Activated T-helper 2 cell treated with anti-CD3 and anti-CD28 coated beads, Interferon-gamma antibody, Interleukin-2, Interleukin-4, amounts not matched to agents 10 μg/mL and 5 μg/mL and 100 μg/mL, durations not matched to agents 14 hours and 24 hours and 36 hours (primary cell): Measurements from ENCODE around the gene HES3. TPM values are rescaled to one million over a fixed set of nuclear protein-coding genes. Genes with fewer than 3 reads are reported as not detected.
A peak's percentile ranks its signal among the peaks of the same experiment; 100 is the strongest.

Experiments
- DNase-seq: peaks from one replicate; pipeline ENCODE4 v3.0.0; 2021; ENCODE audit warnings: low spot score
- H3K27ac Mint-ChIP-seq: one replicate; pipeline ENCODE4 v1.8.0; 2021; ENCODE audit warnings: mixed read lengths
- H3K27me3 Mint-ChIP-seq: one replicate; pipeline ENCODE4 v1.8.0; 2021; ENCODE audit warnings: low read depth, mixed read lengths
- H3K36me3 Mint-ChIP-seq: one replicate; pipeline ENCODE4 v1.8.0; 2021; ENCODE audit warnings: low read depth, mixed read lengths
- H3K4me1 Mint-ChIP-seq: one replicate; pipeline ENCODE4 v1.8.0; 2021; ENCODE audit warnings: low read depth, mixed read lengths
- H3K4me3 Mint-ChIP-seq: one replicate; pipeline ENCODE4 v1.8.0; 2021; ENCODE audit warnings: low read depth, mild to moderate bottlenecking, moderate library complexity, mixed read lengths
- H3K9me3 Mint-ChIP-seq: one replicate; pipeline ENCODE4 v1.8.0; 2021; ENCODE audit warnings: mixed read lengths
- intact Hi-C: fragments of 100-400 bp; cut with micrococcal nuclease; formaldehyde crosslinking; loops from one replicate; pipeline ENCODE4 v1.15.1; 2023
- total RNA-seq: library from RNA; stranded (reverse); gene quantifications from 2 replicates; pipeline ENCODE4 v1.2.3, GENCODE V29; 2022

The HES3 gene
- total RNA-seq, 1 donor from 2014 or later: not detected

GRCh38 chr1:6252374-6252710 is 8.4 kb downstream of the HES3 start:
- H3K36me3 Mint-ChIP-seq: no peaks in the 10 kb centered on the region
- H3K4me3 Mint-ChIP-seq: no peak overlapping the region
- peaks cover 30% of the 10 kb centered on the region for H3K27me3 Mint-ChIP-seq
- DNase-seq: no peak
- no peaks in the 10 kb centered on the region for H3K4me1 Mint-ChIP-seq
- H3K9me3 Mint-ChIP-seq: no peaks in the 10 kb centered on the region
- H3K27ac Mint-ChIP-seq: no peak overlapping the region
- intact Hi-C loops: no loop called here

GRCh38 chr1:6253380-6253779 is 9.4 kb downstream of the HES3 start:
- intact Hi-C loops: no loop called here
- no peak overlapping the region for H3K27ac Mint-ChIP-seq
- no peak for DNase-seq
- no peaks in the 10 kb centered on the region for H3K36me3 Mint-ChIP-seq
- no peaks in the 10 kb centered on the region for H3K4me1 Mint-ChIP-seq
- H3K27me3 Mint-ChIP-seq: peaks cover 21% of the 10 kb centered on the region
- no peaks in the 10 kb centered on the region for H3K9me3 Mint-ChIP-seq
- H3K4me3 Mint-ChIP-seq: no peak overlapping the region

DNA sequence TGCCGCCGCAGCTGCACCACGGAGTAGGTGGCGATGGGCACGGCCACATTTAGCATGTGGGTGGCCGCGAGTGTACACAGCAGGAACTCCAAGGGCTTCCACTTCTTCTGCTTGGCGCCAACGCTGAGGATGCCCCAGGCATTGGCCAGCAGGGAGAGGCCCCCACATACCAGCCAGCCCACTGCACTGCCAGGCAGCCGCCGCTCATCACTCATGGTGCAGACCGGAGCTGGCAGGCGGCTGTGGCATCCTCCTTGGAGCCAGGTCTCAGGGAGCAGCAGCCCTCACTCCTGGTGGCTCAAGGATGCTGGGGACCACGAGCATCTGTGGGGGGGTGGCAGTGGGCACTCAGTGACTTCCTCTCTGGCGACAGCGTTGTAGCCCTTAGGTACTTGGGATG is 10.7 kb downstream of the HES3 start:
- Mint-ChIP-seq H3K9me3 (no peaks in the 10 kb centered on the region), H3K4me3 (no peak overlapping the region), H3K4me1 (no peaks in the 10 kb centered on the region), H3K27ac (no peak overlapping the region), H3K36me3 (no peaks in the 10 kb centered on the region), H3K27me3 (peaks cover 28% of the 10 kb centered on the region)
- intact Hi-C loops: no loop called here
- no peak for DNase-seq

DNA sequence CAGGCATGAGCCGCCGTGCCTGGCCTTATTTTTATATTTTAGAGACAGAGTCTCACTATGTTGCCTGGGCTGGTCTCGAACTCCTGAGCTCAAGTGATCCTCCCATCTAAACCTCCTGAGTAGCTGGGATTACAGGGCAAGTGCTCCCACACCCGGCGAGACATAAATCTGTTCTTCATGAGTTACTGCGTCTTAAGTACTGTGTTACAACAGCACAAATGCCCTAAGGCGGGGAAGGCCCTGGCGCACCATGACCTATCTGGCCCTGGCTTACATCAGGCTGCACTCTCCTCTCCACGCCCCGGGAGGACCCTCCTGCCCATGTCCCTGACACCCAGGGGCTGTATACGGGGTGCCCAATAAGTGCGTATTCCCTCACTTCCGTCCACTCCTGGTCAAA is 12.7 kb downstream of the HES3 start:
- Mint-ChIP-seq H3K27me3 (peaks cover 19% of the 10 kb centered on the region), H3K4me3 (no peak overlapping the region), H3K4me1 (peaks cover 2% of the 10 kb centered on the region), H3K9me3 (no peaks in the 10 kb centered on the region), H3K27ac (no peak overlapping the region), H3K36me3 (no peaks in the 10 kb centered on the region)
- no peak for DNase-seq
- intact Hi-C loops: no loop called here

- Mint-ChIP-seq H3K36me3 (no peaks in the 10 kb centered on the region), H3K4me3 (no peak overlapping the region), H3K4me1 (peaks cover 2% of the 10 kb centered on the region), H3K27me3 (peaks cover 20% of the 10 kb centered on the region), H3K27ac (no peak overlapping the region), H3K9me3 (no peaks in the 10 kb centered on the region)
- DNase-seq: no peak
- intact Hi-C loops: no loop called here
Observed at GRCh38 chr1:6257541-6258069, 13.6 kb downstream of the HES3 start.

DNA sequence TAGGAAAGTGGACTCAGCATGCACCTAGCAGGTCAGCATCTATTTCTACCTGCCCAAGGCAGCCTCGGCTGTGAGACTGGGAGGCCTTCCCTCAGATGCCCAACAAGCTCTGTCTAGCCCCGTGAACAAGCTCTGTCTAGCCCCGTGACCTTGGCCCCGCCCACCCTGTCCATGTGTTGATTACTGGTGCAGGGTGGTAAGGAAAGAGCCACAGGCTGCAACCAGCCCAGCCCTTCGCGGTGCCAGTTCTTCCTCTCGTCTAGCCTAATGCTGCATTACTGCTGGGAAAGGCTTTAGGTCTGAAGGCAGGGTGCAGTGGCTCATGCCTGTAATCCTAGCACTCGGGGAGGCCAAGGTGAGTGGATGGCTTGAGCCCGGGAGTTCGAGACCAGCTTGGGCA is 14.7 kb downstream of the HES3 start:
- Mint-ChIP-seq H3K36me3 (no peaks in the 10 kb centered on the region), H3K27me3 (peaks cover 20% of the 10 kb centered on the region), H3K27ac (no peak overlapping the region), H3K9me3 (no peaks in the 10 kb centered on the region), H3K4me1 (peaks cover 2% of the 10 kb centered on the region), H3K4me3 (no peak overlapping the region)
- intact Hi-C loops: no loop called here
- no peak for DNase-seq

DNA sequence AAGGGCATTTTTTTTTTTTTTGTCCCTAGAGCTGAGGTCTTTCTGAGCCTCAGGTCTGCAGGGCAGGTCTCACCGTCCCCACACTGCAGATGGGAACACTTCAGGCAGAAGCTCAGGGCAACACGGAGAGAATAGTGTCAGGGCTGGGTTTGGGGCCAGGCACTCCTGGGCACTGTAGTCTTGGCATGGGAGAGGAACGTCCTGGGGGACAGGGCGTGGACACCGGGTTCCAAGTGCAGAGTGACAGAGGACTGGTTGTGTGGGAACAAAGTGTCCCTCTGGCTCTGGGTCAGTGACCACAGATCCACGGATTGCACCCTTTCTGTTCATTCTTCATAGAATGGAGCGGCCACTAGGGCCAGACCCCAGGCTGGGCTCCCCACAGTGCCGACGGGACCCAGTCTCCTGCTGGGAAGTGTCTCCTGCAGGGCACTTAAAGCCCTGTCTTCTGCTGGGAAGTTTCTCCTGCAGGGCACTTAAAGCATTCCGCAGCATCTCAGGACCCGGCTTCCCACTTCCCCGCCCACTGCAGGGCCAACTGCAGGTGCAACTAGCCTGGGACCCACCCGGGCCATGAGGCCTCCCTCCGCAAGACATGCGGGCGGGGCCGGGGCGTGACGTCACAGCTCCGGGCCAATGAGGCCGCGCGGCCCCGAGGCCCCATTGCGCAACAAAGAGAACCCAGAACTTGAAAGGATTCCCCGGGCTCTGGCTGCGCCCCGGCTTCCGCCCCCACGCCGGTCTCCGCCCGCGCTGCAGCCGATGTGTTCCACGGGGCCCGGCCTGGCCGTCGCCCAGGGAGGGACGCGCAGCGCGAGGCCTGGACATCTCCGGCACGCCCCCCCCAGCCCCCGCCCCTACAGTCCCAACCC is 15.7 kb downstream of the HES3 start:
- intact Hi-C loops: no loop called here

DNA sequence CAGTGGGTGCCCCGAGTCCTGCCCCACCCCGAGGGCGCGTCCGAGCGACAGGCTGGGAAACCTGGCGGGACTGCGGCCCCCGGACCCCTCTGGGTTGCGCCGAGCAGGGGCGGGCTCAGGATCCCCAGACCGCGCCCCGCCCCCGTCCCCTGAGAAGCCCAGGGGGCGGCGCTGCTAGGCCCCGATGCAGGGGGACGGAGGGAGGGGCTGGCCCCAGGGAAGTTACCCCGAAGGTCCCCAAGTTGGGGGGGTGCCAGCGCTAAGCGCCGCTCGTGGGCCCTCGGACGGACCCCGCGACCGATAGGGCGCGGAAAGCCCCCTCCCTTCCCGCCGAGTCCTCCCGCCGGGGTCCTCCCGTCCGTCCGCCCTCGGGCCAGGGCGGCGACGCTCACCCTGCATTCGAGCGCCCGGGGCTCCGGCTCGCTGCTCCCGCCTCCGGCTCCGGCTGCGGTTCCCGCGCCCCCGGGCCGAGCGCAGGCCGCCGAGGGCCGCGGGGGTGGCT is 16.5 kb downstream of the HES3 start:
- no peaks in the 10 kb centered on the region for H3K9me3 Mint-ChIP-seq
- H3K27ac Mint-ChIP-seq: no peak overlapping the region
- H3K36me3 Mint-ChIP-seq: no peaks in the 10 kb centered on the region
- DNase-seq: no peak
- intact Hi-C loops: no loop called here
- no peak overlapping the region for H3K4me3 Mint-ChIP-seq
- peaks cover 19% of the 10 kb centered on the region for H3K27me3 Mint-ChIP-seq
- H3K4me1 Mint-ChIP-seq: peaks cover 2% of the 10 kb centered on the region

More for the DNA sequence above, 15.7 kb downstream of the HES3 start:
- Mint-ChIP-seq H3K4me3 (peak overlapping the region; percentile 62), H3K27me3 (peaks cover 19% of the 10 kb centered on the region), H3K36me3 (no peaks in the 10 kb centered on the region), H3K9me3 (no peaks in the 10 kb centered on the region), H3K4me1 (peaks cover 2% of the 10 kb centered on the region), H3K27ac (no peak overlapping the region)
- peak; percentile 74 for DNase-seq

DNA sequence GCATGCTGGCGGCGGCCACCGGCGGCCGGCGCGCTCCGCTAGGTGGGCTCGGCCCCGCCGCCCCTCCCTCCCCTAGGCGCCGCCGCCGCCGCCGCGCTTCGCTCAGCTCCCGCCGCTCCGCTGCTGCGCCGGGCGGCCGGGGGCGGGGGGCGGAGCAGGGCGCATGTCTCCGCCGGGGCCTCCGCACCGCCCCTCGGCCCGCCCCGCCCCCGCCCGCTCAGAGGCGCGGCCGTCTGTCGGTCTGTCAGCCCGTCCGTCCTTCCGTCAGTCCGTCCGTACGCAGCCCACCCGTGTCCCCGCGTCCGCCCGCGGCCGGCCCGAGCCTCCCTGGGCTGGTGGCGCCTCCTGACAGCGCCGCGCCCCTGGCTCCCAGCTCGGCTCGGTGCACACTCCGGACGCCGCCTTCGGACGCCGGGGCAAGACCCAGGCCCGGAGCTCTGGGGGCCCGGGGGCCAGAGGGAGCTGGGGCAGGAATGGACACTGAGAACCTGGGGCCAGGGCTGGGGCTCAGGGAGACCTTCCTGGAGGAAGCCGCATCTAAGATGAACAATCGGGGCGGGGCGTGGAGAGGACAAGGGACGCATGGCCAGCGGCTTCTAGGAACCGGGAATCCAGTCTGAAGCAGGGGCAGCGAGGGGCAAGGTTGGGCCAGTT is 17.1 kb downstream of the HES3 start, which contains the start of gene GPR153:
Gene GPR153, minus strand, starts transcription at position 138 of the 654 bp plus-strand sequence. CDS start 6,193 bp downstream, outside the sequence.
- intact Hi-C loops: no loop called here
- H3K4me1 Mint-ChIP-seq: peaks cover 2% of the 10 kb centered on the region
- H3K4me3 Mint-ChIP-seq: peak within 1 kb of the TSS; percentile 54
- no peaks in the 10 kb centered on the region for H3K9me3 Mint-ChIP-seq
- no peak within 1 kb of the TSS for H3K27ac Mint-ChIP-seq
- peak; percentile 35 for DNase-seq
- no peaks in the 10 kb centered on the region for H3K36me3 Mint-ChIP-seq
- peaks cover 19% of the 10 kb centered on the region for H3K27me3 Mint-ChIP-seq

DNA sequence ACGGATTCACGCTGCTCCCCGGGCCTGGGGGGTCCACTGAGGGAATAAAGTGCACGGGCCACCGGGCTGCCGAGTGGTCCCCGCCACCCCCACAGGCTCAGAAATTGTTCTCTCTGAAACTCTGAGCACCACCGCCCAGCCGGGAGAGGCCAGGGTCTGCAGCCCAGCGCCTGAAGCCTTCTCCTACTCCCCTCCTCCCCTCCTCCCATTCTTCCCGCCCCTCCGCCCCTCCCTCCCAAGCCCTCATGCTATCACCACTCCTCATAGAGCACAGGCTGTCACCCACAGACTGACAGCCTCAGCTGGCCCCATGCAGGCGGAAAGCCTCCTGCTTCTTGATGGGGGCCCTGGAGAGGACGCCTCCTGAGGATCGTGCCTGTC is 17.6 kb downstream of the HES3 start:
- DNase-seq: no peak
- Mint-ChIP-seq H3K4me3 (peak overlapping the region; percentile 54), H3K27ac (no peak overlapping the region), H3K27me3 (peaks cover 19% of the 10 kb centered on the region), H3K36me3 (no peaks in the 10 kb centered on the region), H3K9me3 (no peaks in the 10 kb centered on the region), H3K4me1 (peaks cover 2% of the 10 kb centered on the region)
- intact Hi-C loops: no loop called here

DNA sequence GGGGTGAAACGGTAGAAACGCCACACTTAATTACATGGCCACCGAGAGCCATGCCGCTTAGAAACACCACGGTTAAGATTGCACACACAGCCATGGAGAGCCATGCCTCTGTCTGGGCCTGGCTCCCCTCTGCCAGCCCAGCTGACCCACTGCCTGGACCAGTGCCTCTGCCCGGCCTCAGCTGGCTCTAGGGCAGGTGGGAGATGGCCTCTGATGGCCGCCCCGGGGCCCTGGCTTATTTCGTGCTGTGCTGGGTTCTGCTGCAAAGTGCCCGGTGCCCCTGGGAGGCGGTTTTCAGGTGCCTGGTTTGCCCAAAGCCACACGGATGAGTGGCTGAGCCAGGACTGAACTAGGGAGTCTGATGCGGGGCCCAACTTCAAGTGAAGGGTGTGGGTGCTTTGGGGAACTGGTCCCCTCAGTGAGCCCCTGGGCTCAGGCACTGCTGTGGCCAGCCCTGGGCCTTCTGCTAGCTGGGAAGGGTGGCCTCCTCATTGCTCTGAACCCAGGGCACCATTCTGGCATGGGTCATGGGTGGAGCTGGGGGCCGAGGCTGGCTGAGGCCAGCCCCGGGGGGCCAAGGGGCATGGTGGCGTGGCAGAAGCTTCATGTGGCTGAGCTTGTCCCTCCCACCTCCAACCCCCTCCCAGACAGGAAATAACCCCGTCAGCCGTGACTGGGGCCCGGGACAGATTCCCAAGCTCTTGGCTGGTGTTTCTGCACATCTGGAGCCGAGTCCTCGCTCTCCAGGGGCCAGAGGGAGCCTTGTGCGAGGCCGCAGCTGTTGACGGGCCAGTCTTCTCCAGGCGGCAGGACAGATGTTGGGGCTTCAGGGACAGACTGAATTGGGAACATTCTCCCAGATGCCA is 18.8 kb downstream of the HES3 start:
- Mint-ChIP-seq H3K9me3 (no peaks in the 10 kb centered on the region), H3K36me3 (no peaks in the 10 kb centered on the region), H3K27ac (no peak overlapping the region), H3K4me1 (peaks cover 2% of the 10 kb centered on the region), H3K4me3 (no peak overlapping the region), H3K27me3 (peaks cover 18% of the 10 kb centered on the region)
- intact Hi-C loops: no loop called here
- no peak for DNase-seq

- Mint-ChIP-seq H3K27me3 (peaks cover 17% of the 10 kb centered on the region), H3K4me3 (no peak overlapping the region), H3K4me1 (peaks cover 2% of the 10 kb centered on the region), H3K9me3 (no peaks in the 10 kb centered on the region), H3K27ac (no peak overlapping the region), H3K36me3 (no peaks in the 10 kb centered on the region)
- no peak for DNase-seq
- intact Hi-C loops: no loop called here
Observed at GRCh38 chr1:6263716-6264115, 19.7 kb downstream of the HES3 start.
